Ammon's horn (tissue), 1 donor: ENCODE measurements around the gene EOGT.

ENCODE experiments used
- DNase-seq: peaks from one replicate; pipeline ENCODE4 v3.0.0-alpha.2; 2016; ENCODE audit warnings: low spot score

The EOGT gene

GRCh38 chr3:69009559-69010410 lies 3.7 kb downstream of the EOGT start:
- no peak for DNase-seq

GRCh38 chr3:69008980-69009379 lies 4.5 kb downstream of the EOGT start:
- DNase-seq = no peak

GRCh38 chr3:69005791-69006482 lies 7.5 kb downstream of the EOGT start:
- DNase-seq = no peak

GRCh38 chr3:69005071-69005790 lies 8.3 kb downstream of the EOGT start:
- no peak for DNase-seq

- no peak for DNase-seq
Measured at GRCh38 chr3:69004138-69004537, 9.3 kb downstream of the EOGT start.

- DNase-seq = no peak
Measured at GRCh38 chr3:68999605-69000004, 13.9 kb downstream of the EOGT start.

GRCh38 chr3:68999158-68999557 lies 14.3 kb downstream of the EOGT start:
- no peak for DNase-seq

GRCh38 chr3:68997887-68998286 lies 15.6 kb downstream of the EOGT start:
- no peak for DNase-seq

- no peak for DNase-seq
Measured at GRCh38 chr3:68996356-68996995, 17.0 kb downstream of the EOGT start.

- no peak for DNase-seq
Measured at GRCh38 chr3:68988740-68989139, 24.7 kb downstream of the EOGT start.

GRCh38 chr3:68987322-68987721 lies 26.2 kb downstream of the EOGT start:
- no peak for DNase-seq

- no peak for DNase-seq
Measured at GRCh38 chr3:68986496-68987208, 26.8 kb downstream of the EOGT start.

GRCh38 chr3:68985146-68985790 lies 28.2 kb downstream of the EOGT start:
- DNase-seq = no peak

- no peak for DNase-seq
Measured at GRCh38 chr3:68984011-68984530, 29.4 kb downstream of the EOGT start.

- no peak for DNase-seq
Measured at GRCh38 chr3:68977486-68978167, 35.9 kb downstream of the EOGT start.

GRCh38 chr3:68974711-68975110 lies 38.8 kb downstream of the EOGT start:
- no peak for DNase-seq

- DNase-seq = no peak
Measured at GRCh38 chr3:68973639-68974038, 39.8 kb downstream of the EOGT start.

GRCh38 chr3:68972358-68972979 lies 41.0 kb downstream of the EOGT start:
- peak; percentile 90 for DNase-seq

GRCh38 chr3:68964694-68965093 lies 48.8 kb downstream of the EOGT start:
- no peak for DNase-seq

- no peak for DNase-seq
Measured at GRCh38 chr3:68963891-68964290, 49.6 kb downstream of the EOGT start.
